ENCODE results near the gene PTPRN2. TPM values are rescaled to one million over a fixed set of nuclear protein-coding genes. Genes with fewer than 3 reads are reported as not detected.

The PTPRN2 gene
- total RNA-seq, 1 experiment from 2014 or later: 0.11 TPM

DNA sequence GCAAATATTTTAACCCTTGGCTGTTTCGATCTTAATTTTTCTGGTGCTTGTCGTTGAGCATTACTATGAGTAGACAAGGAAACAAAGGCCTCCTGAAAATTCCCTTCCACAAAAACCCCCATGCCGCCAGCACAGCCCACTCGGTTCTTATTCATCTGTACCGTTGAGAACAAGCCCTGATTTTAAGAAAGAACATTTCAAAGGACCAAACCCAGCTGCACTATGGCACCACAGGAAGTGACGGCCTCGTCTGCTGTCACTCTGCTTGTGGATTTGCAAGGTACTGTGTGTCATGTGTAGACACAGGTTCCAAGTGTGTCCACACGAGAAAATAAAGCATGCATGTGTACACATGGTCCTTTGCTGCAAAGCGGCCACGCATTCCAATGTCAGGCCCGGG is 965.6 kb downstream of the PTPRN2 start:
- H3K4me3 ChIP-seq (ENCODE audit: low read depth, low read length, poor library complexity, severe bottlenecking): no peak overlapping the region
- H3K27me3 ChIP-seq (replicated peaks; ENCODE audit: insufficient read depth, low read depth, low read length, poor library complexity): peaks cover 39% of the 10 kb centered on the region
- no peaks in the 10 kb centered on the region for H3K9me3 ChIP-seq (ENCODE audit: low read depth, low read length, poor library complexity, severe bottlenecking)
- no peaks in the 10 kb centered on the region for H3K36me3 ChIP-seq (ENCODE audit: insufficient read depth, low read length, poor library complexity, severe bottlenecking)
- TF ChIP-seq, protein P1, sequence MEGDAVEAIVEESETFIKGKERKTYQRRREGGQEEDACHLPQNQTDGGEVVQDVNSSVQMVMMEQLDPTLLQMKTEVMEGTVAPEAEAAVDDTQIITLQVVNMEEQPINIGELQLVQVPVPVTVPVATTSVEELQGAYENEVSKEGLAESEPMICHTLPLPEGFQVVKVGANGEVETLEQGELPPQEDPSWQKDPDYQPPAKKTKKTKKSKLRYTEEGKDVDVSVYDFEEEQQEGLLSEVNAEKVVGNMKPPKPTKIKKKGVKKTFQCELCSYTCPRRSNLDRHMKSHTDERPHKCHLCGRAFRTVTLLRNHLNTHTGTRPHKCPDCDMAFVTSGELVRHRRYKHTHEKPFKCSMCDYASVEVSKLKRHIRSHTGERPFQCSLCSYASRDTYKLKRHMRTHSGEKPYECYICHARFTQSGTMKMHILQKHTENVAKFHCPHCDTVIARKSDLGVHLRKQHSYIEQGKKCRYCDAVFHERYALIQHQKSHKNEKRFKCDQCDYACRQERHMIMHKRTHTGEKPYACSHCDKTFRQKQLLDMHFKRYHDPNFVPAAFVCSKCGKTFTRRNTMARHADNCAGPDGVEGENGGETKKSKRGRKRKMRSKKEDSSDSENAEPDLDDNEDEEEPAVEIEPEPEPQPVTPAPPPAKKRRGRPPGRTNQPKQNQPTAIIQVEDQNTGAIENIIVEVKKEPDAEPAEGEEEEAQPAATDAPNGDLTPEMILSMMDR (conservative IDR thresholded peaks at IDR 0.05; ENCODE audit: low read depth, low read length): no peak
- no peak for TF ChIP-seq EZH2 (IDR thresholded peaks at IDR 0.05; ENCODE audit: borderline replicate concordance, low read depth, low read length, poor library complexity, severe bottlenecking)
- H3K27ac ChIP-seq (ENCODE audit: low read depth, low read length, poor library complexity, severe bottlenecking): no peak overlapping the region
- H3K4me1 ChIP-seq (ENCODE audit: insufficient read depth, low read length, poor library complexity, severe bottlenecking): no peaks in the 10 kb centered on the region
- intact Hi-C loops (cut with micrococcal nuclease; ENCODE audit: unreplicated experiment): no loop called here
- DNase-seq (ENCODE audit: low spot score): no peak
- ChIA-PET CTCF (no interaction called here), POLR2A (ENCODE audit: low non-redundant PET) (no interaction called here)
- no TSS peak for BruUV-seq (replicated peaks)

DNA sequence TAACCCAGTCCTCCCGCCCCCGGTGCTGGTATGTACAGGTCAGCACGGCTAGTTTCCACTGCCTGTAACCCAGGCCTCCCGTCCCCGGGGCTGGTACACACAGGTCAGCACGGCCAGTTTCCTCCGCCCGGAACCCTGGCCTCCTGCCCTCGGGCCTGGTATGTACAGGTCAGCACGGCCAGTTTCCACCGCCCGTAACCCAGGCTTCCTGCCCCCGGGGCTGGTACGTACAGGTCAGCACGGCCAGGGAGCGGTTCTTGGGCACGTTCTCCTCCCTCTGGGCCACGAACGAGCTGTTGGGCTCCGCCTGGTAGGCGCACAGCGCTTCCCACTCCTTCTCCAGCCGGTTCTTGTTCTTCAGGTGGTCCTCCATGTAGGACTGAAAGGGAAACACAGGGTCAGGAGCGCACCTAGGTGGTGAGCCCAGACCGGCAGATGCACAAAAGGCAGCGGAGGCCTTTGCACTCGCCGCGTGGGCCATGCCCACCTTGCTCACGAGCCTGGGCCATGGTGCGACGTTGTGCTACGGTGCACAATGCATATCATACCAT is 966.4 kb downstream of the PTPRN2 start:
- BruUV-seq (replicated peaks): no TSS peak
- Histone ChIP-seq H3K4me3 (ENCODE audit: low read depth, low read length, poor library complexity, severe bottlenecking) (no peak overlapping the region), H3K4me1 (ENCODE audit: insufficient read depth, low read length, poor library complexity, severe bottlenecking) (no peaks in the 10 kb centered on the region), H3K9me3 (ENCODE audit: low read depth, low read length, poor library complexity, severe bottlenecking) (no peaks in the 10 kb centered on the region), H3K27ac (ENCODE audit: low read depth, low read length, poor library complexity, severe bottlenecking) (no peak overlapping the region), H3K27me3 (replicated peaks; ENCODE audit: insufficient read depth, low read depth, low read length, poor library complexity) (peaks cover 39% of the 10 kb centered on the region), H3K36me3 (ENCODE audit: insufficient read depth, low read length, poor library complexity, severe bottlenecking) (no peaks in the 10 kb centered on the region)
- ChIA-PET CTCF (no interaction called here), POLR2A (ENCODE audit: low non-redundant PET) (no interaction called here)
- TF ChIP-seq, protein P1 (conservative IDR thresholded peaks at IDR 0.05; ENCODE audit: low read depth, low read length): no peak
- TF ChIP-seq EZH2 (IDR thresholded peaks at IDR 0.05; ENCODE audit: borderline replicate concordance, low read depth, low read length, poor library complexity, severe bottlenecking): no peak
- intact Hi-C loops (cut with micrococcal nuclease; ENCODE audit: unreplicated experiment): no loop called here
- no peak for DNase-seq (ENCODE audit: low spot score)

DNA sequence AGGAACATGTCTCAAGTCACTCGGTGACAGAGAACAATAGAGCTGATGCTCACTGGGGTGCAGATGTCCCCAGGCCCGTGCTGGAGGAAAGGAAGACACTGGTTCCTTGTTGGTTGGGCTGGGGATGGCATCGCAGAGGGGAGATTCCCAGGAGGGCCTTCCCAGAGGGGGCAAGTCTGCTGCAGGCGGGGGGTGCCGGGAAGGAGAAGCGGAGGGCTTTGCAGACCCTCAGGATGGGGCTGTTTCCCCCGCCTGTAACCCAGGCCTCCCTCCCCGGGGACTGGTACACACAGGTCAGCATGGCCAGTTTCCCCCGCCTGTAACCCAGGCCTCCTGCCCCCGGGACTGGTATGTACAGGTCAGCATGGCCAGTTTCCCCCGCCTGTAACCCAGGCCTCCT is 967.0 kb downstream of the PTPRN2 start:
- no peak for TF ChIP-seq EZH2 (IDR thresholded peaks at IDR 0.05; ENCODE audit: borderline replicate concordance, low read depth, low read length, poor library complexity, severe bottlenecking)
- TF ChIP-seq, protein P1 (conservative IDR thresholded peaks at IDR 0.05; ENCODE audit: low read depth, low read length): no peak
- intact Hi-C loops (cut with micrococcal nuclease; ENCODE audit: unreplicated experiment): no loop called here
- Histone ChIP-seq H3K4me3 (ENCODE audit: low read depth, low read length, poor library complexity, severe bottlenecking) (no peak overlapping the region), H3K27ac (ENCODE audit: low read depth, low read length, poor library complexity, severe bottlenecking) (no peak overlapping the region), H3K4me1 (ENCODE audit: insufficient read depth, low read length, poor library complexity, severe bottlenecking) (no peaks in the 10 kb centered on the region), H3K27me3 (replicated peaks; ENCODE audit: insufficient read depth, low read depth, low read length, poor library complexity) (peaks cover 38% of the 10 kb centered on the region), H3K36me3 (ENCODE audit: insufficient read depth, low read length, poor library complexity, severe bottlenecking) (no peaks in the 10 kb centered on the region), H3K9me3 (ENCODE audit: low read depth, low read length, poor library complexity, severe bottlenecking) (no peaks in the 10 kb centered on the region)
- DNase-seq (ENCODE audit: low spot score): no peak
- ChIA-PET POLR2A (ENCODE audit: low non-redundant PET) (no interaction called here), CTCF (no interaction called here)
- BruUV-seq (replicated peaks): no TSS peak

Measured in A673 (cell line).